Lower lobe of right lung (tissue), 2 donors: ENCODE results near the gene ST3GAL2. TPM values are rescaled to one million over a fixed set of nuclear protein-coding genes. Genes with fewer than 3 reads are reported as not detected.

Source experiments
- ATAC-seq, 2 donors: fragments of 200-7000 bp; cut with Tn5 transposase; one replicate each; pipeline ENCODE4 v1.9.1; 2020 to 2022; ENCODE audit warnings: mild to moderate bottlenecking in 2 of 2, moderate library complexity in 2 of 2
- DNase-seq: peaks from one replicate; pipeline ENCODE4 v3.0.0-alpha.2; 2020
- H3K27ac ChIP-seq: fragments of 200-600 bp; one replicate; pipeline ENCODE4 v1.8.0; 2022
- H3K27me3 ChIP-seq: fragments of 200-600 bp; one replicate; pipeline ENCODE4 v1.8.0; 2022; ENCODE audit warnings: low read depth
- H3K36me3 ChIP-seq: fragments of 200-600 bp; one replicate; pipeline ENCODE4 v1.8.0; 2022; ENCODE audit warnings: mild to moderate bottlenecking
- H3K4me1 ChIP-seq: fragments of 200-600 bp; one replicate; pipeline ENCODE4 v1.8.0; 2022
- H3K4me3 ChIP-seq: fragments of 200-600 bp; one replicate; pipeline ENCODE4 v1.8.0; 2022; ENCODE audit warnings: mild to moderate bottlenecking
- H3K9me3 ChIP-seq: fragments of 200-600 bp; one replicate; pipeline ENCODE4 v1.8.0; 2022
- intact Hi-C: fragments of 100-400 bp; cut with DNase I; formaldehyde crosslinking; loops from one replicate; pipeline ENCODE4 v1.11.0; 2022
- total RNA-seq: library from RNA; stranded (reverse); fragmentation: NEBNext Ultra II Directional; extraction: Animal tissue kit (Norgen Biotek cat#: 25700); gene quantifications from one replicate; pipeline ENCODE4 v1.2.1, GENCODE V29; 2021
- TF ChIP-seq, protein P1 (sequence below): fragments of 200-600 bp; IDR thresholded peaks from one replicate; pipeline ENCODE4 v1.8.0; 2022; ENCODE audit warnings: antibody characterized with exemption, mild to moderate bottlenecking
- donor health status: DM: no; HTN: yes; CAD: no; lungs with severe emphysema.

The ST3GAL2 gene
- total RNA-seq, 1 donor from 2014 or later, result 31.8 TPM

DNA sequence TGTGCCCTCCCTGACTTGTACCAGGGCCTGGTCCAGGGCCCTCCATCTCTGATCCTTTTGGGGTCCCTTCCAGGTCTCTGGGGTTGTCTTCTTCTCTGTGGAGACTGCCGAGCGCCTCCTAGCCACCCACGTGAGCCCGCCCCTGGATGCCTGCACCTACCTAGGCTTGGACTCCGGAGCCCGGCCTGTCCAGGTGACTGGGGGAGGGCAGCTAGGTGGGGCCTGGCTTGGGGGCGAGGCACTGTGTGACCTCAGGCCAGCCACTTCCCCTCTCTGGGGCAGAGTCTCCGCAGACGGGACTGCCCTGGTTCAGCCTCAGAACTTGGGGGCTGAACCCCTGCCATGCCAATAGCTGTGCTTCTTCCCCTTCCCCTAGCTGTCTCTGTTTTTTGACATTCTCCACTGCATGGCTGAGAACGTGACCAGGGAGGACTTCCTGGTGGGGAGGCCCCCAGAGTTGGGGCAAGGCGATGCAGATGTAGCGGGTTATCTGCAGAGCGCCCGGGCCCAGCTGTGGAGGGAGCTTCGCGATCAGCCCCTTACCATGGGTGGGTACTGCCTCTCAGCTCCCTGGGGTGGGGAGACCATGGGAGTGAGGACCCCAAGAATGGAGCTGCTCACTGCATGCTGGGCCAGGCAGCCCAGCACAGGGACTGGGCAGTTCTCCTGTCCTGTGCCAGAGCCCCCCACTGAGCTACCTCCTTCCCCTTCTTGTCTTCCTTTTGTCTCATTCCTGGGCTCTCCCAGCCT lies 30.1 kb upstream of the ST3GAL2 start:
- intact Hi-C loops, result no loop called here
- Histone ChIP-seq H3K4me3 (no peak overlapping the region), H3K36me3 (peaks cover 59% of the 10 kb centered on the region), H3K9me3 (no peaks in the 10 kb centered on the region), H3K4me1 (no peaks in the 10 kb centered on the region), H3K27me3 (no peaks in the 10 kb centered on the region), H3K27ac (no peak overlapping the region)
- DNase-seq (no peak), ATAC-seq (no peak)
- TF ChIP-seq, protein P1, sequence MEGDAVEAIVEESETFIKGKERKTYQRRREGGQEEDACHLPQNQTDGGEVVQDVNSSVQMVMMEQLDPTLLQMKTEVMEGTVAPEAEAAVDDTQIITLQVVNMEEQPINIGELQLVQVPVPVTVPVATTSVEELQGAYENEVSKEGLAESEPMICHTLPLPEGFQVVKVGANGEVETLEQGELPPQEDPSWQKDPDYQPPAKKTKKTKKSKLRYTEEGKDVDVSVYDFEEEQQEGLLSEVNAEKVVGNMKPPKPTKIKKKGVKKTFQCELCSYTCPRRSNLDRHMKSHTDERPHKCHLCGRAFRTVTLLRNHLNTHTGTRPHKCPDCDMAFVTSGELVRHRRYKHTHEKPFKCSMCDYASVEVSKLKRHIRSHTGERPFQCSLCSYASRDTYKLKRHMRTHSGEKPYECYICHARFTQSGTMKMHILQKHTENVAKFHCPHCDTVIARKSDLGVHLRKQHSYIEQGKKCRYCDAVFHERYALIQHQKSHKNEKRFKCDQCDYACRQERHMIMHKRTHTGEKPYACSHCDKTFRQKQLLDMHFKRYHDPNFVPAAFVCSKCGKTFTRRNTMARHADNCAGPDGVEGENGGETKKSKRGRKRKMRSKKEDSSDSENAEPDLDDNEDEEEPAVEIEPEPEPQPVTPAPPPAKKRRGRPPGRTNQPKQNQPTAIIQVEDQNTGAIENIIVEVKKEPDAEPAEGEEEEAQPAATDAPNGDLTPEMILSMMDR, result no peak

DNA sequence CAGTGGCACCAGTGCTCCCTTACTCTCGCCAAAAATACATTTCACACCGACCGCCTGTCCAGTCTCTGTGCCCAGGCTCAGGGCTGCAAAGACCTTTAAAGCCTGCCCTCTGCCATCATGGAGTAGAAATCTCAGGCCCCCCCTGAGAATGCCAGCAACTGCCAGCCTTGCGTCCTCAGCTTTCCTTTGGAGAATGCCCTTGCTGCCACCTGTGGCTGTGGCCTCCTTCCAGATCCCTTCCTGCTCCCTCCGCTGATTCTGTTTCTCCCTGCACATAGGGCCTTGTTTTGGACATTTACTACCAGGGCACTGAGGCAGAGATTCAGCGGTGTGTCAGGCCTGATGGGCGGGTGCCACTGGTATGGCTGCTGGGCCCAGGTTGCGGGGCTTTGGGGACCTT lies 28.7 kb upstream of the ST3GAL2 start:
- Histone ChIP-seq H3K4me1 (no peaks in the 10 kb centered on the region), H3K4me3 (no peak overlapping the region), H3K27me3 (no peaks in the 10 kb centered on the region), H3K27ac (no peak overlapping the region), H3K9me3 (no peaks in the 10 kb centered on the region), H3K36me3 (peaks cover 53% of the 10 kb centered on the region)
- intact Hi-C loops, result no loop called here
- DNase-seq (no peak), ATAC-seq (no peak)
- TF ChIP-seq, protein P1, result no peak

GRCh38 chr16:70467113-70467512 lies 28.2 kb upstream of the ST3GAL2 start:
- Histone ChIP-seq H3K27ac (no peak overlapping the region), H3K4me3 (no peak overlapping the region), H3K27me3 (no peaks in the 10 kb centered on the region), H3K36me3 (peaks cover 51% of the 10 kb centered on the region), H3K4me1 (no peaks in the 10 kb centered on the region), H3K9me3 (no peaks in the 10 kb centered on the region)
- no peak for DNase-seq
- intact Hi-C loops, result no loop called here
- TF ChIP-seq, protein P1, result no peak
- peak in 1 of 2 donors; percentile 19 for ATAC-seq

GRCh38 chr16:70466805-70467076 lies 27.8 kb upstream of the ST3GAL2 start:
- TF ChIP-seq, protein P1, result no peak
- intact Hi-C loops, result no loop called here
- DNase-seq, result no peak

GRCh38 chr16:70465999-70466804 lies 27.3 kb upstream of the ST3GAL2 start:
- no peak overlapping the region for H3K4me3 ChIP-seq
- no peaks in the 10 kb centered on the region for H3K27me3 ChIP-seq
- peaks cover 49% of the 10 kb centered on the region for H3K36me3 ChIP-seq
- DNase-seq, result no peak
- no peak for ATAC-seq
- H3K4me1 ChIP-seq, result peaks cover 5% of the 10 kb centered on the region
- no peaks in the 10 kb centered on the region for H3K9me3 ChIP-seq
- intact Hi-C loops, result no loop called here
- H3K27ac ChIP-seq, result no peak overlapping the region
- TF ChIP-seq, protein P1, result no peak

More at GRCh38 chr16:70466805-70467076, 27.8 kb upstream of the ST3GAL2 start:
- Histone ChIP-seq H3K4me1 (no peaks in the 10 kb centered on the region), H3K9me3 (no peaks in the 10 kb centered on the region), H3K27me3 (no peaks in the 10 kb centered on the region), H3K27ac (no peak overlapping the region), H3K4me3 (no peak overlapping the region), H3K36me3 (peaks cover 51% of the 10 kb centered on the region)
- ATAC-seq, result no peak
